Hematopoietic multipotent progenitor cell treated with erythropoietin and hydrocortisone succinate and interleukin-3 and kit ligand, for 17 days (in vitro differentiated cells): Measurements from ENCODE around the gene OOSP3.
"Not testable (repeated sequence)": the region's sequence is repeated elsewhere in the genome, so short reads cannot be mapped to it uniquely, and the experiment has no call there.

Experiments used
- DNase-seq: peaks from one replicate; pipeline ENCODE4 v3.0.0-alpha.2; 2015; ENCODE audit warnings: low spot score

OOSP3 gene

GRCh38 chr11:59877325-59877724 lies 1.3 kb upstream of the OOSP3 start:
- no peak for DNase-seq

GRCh38 chr11:59877784-59878183 lies 798 bp upstream of the OOSP3 start:
- DNase-seq = no peak

GRCh38 chr11:59879567-59879966 lies 985 bp downstream of the OOSP3 start:
- DNase-seq = no peak

- no peak for DNase-seq
These were observed 5.0 kb downstream of the OOSP3 start for GRCh38 chr11:59883597-59883996.

DNA sequence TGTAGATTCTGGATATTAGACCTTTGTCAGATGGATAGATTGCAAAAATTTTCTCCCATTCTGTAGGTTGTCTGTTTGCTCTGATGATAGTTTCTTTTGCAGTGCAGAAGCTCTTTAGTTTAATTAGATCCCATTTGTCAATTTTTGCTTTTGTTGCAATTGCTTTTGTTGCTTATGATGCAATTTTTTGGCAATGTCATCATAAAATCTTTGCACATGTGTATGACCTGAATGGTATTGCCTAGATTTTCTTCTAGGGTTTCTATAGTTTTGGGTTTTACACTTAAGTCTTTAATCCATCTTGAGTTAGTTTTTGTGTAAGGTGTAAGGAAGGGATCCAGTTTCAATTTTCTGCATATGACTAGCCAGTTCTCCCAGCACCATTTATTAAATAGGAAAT lies 8.6 kb downstream of the OOSP3 start:
- DNase-seq = not testable (repeated sequence)

DNA sequence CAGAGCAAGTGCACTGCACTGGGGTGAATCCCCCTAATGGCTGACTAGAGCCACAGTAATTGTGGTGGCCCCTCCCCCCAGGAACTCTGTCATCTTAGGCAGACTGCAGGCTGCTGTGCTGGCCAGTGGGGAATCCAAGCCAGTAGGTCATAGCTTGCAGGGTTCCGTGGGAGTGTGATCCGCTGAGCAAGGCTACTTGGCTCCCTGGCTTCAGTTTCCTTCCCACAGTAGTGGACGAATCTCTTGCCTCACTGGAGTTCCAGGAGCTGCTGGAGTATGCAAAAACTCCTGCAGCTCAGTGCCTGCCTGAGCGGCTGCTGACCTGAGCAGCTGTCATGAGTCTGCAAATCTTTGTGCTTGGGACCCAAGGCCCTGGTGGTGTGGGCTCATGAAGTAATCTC lies 13.2 kb downstream of the OOSP3 start:
- no peak for DNase-seq

DNA sequence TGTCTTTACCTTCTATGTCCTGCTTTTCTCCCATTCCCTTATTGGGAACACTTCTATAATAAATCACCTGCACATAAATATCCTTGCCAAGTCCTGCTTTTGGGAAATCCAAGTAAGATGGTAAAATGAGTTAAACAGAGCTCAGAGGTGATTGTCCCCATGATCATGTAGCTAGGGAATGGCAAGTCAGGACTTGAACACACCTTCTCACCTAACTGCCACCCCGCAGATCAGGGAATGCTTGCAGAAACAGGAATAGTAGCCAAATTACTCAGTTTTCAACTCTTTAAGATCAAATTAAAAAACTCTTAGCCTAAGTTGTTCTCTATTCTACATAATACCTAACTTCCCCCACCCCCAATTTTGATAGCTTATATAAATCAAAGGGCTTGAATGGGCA lies 16.0 kb downstream of the OOSP3 start:
- no peak for DNase-seq

- no peak for DNase-seq
These were observed 19.5 kb downstream of the OOSP3 start for GRCh38 chr11:59898046-59898445.

GRCh38 chr11:59898650-59899049 lies 20.1 kb downstream of the OOSP3 start:
- no peak for DNase-seq

- no peak for DNase-seq
These were observed 20.9 kb downstream of the OOSP3 start for GRCh38 chr11:59899532-59899931.

GRCh38 chr11:59900366-59901126 lies 22.0 kb downstream of the OOSP3 start:
- no peak for DNase-seq

DNA sequence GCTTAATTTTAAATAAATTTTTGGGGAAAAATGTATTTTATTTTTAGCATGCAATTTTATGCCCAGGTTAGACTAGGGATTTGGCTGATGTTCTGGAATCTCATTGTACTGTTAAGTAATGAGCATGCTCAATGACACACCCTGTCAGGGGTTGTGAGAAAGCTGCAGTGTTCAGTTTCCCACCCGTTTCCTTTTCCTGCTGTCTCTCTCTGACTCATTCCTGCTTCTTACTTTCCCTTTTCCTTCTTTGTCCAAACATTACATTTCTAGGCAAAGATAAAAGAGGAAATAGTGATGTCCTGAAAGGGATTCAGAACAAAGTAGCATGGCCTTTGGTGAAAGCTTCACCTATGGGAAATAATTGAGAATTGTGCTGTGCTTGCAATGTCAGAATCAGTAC lies 22.7 kb downstream of the OOSP3 start:
- DNase-seq = no peak

DNA sequence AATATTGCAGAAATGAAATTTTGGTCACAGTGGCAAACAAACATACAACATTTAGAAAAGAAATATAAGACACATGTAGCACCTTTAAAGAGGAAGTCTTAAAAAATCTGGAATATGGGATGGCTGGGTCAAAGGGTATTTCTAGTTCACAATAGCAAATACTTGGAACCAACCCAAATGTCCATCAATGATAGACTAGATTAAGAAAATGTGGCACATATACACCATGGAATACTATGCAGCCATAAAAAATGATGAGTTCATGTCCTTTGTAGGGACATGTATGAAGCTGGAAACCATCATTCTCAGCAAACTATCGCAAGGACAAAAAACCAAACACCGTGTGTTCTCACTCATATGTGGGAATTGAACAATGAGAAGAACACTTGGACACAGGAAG lies 25.0 kb downstream of the OOSP3 start:
- not testable (repeated sequence) for DNase-seq

GRCh38 chr11:59918480-59918879 lies 39.9 kb downstream of the OOSP3 start:
- no peak for DNase-seq

GRCh38 chr11:59918987-59919589 lies 40.5 kb downstream of the OOSP3 start:
- DNase-seq = no peak

DNA sequence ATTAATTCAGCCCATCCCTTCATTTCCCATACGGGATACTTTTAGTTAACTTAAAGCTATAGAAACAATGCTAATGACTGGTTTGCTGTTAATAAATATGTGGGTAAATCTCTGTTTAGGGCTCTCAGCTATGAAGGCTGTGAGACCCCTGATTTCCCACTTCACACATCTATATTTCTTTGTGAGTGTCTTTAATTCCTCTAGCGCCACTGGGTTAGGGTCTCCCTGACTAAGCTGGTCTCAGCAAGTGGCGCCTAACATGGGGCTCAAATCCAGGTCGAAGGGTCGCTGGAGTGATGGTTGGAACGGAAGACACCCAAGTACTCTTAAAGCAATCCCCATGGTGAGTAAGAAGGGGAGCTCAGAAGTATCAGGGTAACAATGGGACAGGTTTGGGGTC lies 45.2 kb downstream of the OOSP3 start:
- no peak for DNase-seq

GRCh38 chr11:59931688-59932087 lies 53.1 kb downstream of the OOSP3 start:
- no peak for DNase-seq

GRCh38 chr11:59938132-59938531 lies 59.5 kb downstream of the OOSP3 start, which contains the start of gene OOSP1:
TSS of gene OOSP1 (plus strand) at chr11:59938432. CDS start at chr11:59938455, 23 bp downstream.
- DNase-seq = no peak

GRCh38 chr11:59938718-59939117 lies 60.1 kb downstream of the OOSP3 start:
- DNase-seq = no peak

GRCh38 chr11:59939482-59939881 lies 60.9 kb downstream of the OOSP3 start:
- no peak for DNase-seq

DNA sequence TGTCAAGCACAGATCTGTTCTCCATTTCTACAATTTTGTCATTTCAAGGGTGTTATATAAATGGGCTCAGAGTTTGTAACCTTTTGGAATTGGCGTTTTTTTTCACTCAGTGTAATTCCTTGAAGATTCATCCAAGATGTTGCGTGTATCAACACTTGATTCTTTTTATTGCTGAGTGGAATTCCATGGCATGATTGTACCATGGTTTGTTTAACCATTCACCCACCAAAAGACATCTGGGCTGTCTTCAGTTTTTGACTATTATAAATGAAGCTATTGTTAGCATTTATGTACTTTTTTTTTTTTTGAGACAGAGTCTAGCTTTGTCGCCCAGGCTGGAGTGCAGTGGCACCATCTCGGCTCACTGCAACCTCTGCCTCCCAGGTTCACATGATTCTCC lies 62.5 kb downstream of the OOSP3 start:
- no peak for DNase-seq

- no peak for DNase-seq
These were observed 65.6 kb downstream of the OOSP3 start for GRCh38 chr11:59943997-59944714.

- DNase-seq = no peak
These were observed 66.1 kb downstream of the OOSP3 start for GRCh38 chr11:59944720-59945119.
